Progenitor cell of endocrine pancreas (in vitro differentiated cells): ENCODE data around the gene FAM174B. TPM values are rescaled to one million over a fixed set of nuclear protein-coding genes. Genes with fewer than 3 reads are reported as not detected.

ENCODE experiments used
- DNase-seq: peaks from one replicate; pipeline ENCODE4 v3.0.0; 2021; ENCODE audit warnings: low spot score; ENCODE audit not compliant: unreplicated experiment
- H3K27ac Mint-ChIP-seq: 2 replicates; pipeline ENCODE4 v1.8.0; 2021; ENCODE audit warnings: mild to moderate bottlenecking, moderate library complexity, mixed read lengths
- H3K27me3 Mint-ChIP-seq: 2 replicates; pipeline ENCODE4 v1.8.0; 2021; ENCODE audit warnings: mixed read lengths
- H3K36me3 Mint-ChIP-seq: 2 replicates; pipeline ENCODE4 v1.8.0; 2022; ENCODE audit warnings: mixed read lengths; ENCODE audit not compliant: insufficient read depth
- H3K4me1 Mint-ChIP-seq: 2 replicates; pipeline ENCODE4 v1.8.0; 2021; ENCODE audit warnings: low read depth, mixed read lengths
- H3K4me3 Mint-ChIP-seq: 2 replicates; pipeline ENCODE4 v1.8.0; 2021; ENCODE audit warnings: low read depth, mild to moderate bottlenecking, moderate library complexity, mixed read lengths
- H3K9me3 Mint-ChIP-seq: 2 replicates; pipeline ENCODE4 v1.8.0; 2021; ENCODE audit warnings: low read depth, mixed read lengths
- CTCF ChIP-seq: fragments of 200-600 bp; sonication (generic); IDR thresholded peaks from one replicate; pipeline ENCODE4 v1.5.0; 2021; ENCODE audit warnings: antibody characterized with exemption, mild to moderate bottlenecking; ENCODE audit not compliant: unreplicated experiment
- total RNA-seq: library from RNA; stranded (reverse); gene quantifications from 2 replicates; pipeline ENCODE4 v1.2.1, GENCODE V29; 2021

Gene FAM174B
- total RNA-seq, 1 donor from 2014 or later: 37.0 TPM

- Mint-ChIP-seq H3K4me3 (no peak overlapping the region), H3K9me3 (peaks cover 4% of the 10 kb centered on the region), H3K4me1 (peaks cover 17% of the 10 kb centered on the region), H3K27ac (peak overlapping the region; percentile 50), H3K27me3 (peaks cover 11% of the 10 kb centered on the region), H3K36me3 (peaks cover 8% of the 10 kb centered on the region)
- TF ChIP-seq CTCF: no peak
- no peak for DNase-seq
These were observed 2.2 kb downstream of the FAM174B start for GRCh38 chr15:92653366-92653765.

DNA sequence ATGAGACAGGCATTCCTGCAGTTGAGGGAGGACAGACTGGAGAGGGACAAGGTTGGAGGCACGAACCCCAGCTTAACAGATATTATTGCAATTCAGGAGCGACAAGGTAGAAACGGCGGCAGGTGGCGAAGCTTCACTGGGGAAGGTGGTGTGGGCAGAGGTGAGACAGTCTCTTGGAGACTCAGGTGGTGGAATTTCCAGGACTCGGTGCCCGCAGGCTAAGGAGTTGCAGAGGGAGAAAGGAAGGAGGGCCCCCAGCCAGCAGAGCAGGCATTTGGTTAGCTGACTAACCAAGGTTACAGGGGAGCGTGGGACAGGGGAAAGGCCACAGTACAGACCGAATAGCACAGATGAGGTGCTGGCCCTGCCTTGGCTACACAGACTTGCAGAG, 3.0 kb downstream of the FAM174B start:
- peaks cover 4% of the 10 kb centered on the region for H3K9me3 Mint-ChIP-seq
- peaks cover 20% of the 10 kb centered on the region for H3K4me1 Mint-ChIP-seq
- no peak overlapping the region for H3K4me3 Mint-ChIP-seq
- TF ChIP-seq CTCF: no peak
- H3K36me3 Mint-ChIP-seq: peaks cover 9% of the 10 kb centered on the region
- no peak overlapping the region for H3K27ac Mint-ChIP-seq
- peaks cover 11% of the 10 kb centered on the region for H3K27me3 Mint-ChIP-seq
- no peak for DNase-seq

GRCh38 chr15:92651877-92652575, 3.5 kb downstream of the FAM174B start:
- H3K4me3 Mint-ChIP-seq: no peak overlapping the region
- H3K4me1 Mint-ChIP-seq: peaks cover 23% of the 10 kb centered on the region
- DNase-seq: no peak
- H3K27me3 Mint-ChIP-seq: peaks cover 10% of the 10 kb centered on the region
- no peak overlapping the region for H3K27ac Mint-ChIP-seq
- no peak for TF ChIP-seq CTCF
- peaks cover 11% of the 10 kb centered on the region for H3K36me3 Mint-ChIP-seq
- H3K9me3 Mint-ChIP-seq: peaks cover 7% of the 10 kb centered on the region

DNA sequence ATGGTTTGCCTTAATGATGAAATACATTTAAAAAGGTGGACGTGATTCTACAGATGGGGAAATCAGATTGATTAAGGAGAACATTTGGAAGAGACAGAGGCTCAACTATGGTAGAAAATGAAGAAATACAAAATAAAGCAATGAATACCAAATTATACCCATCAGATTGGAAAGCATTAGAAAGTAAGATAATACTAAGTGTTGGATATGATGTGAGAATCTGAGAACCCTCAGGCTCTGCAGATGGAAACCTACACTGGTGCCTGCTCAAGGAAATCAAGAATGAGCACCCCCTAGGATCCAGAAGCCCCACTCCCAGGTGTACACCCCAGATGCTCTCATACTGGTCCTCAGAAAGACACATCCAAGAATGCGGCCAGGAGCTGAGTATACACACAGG, 4.6 kb downstream of the FAM174B start:
- no peak overlapping the region for H3K27ac Mint-ChIP-seq
- H3K4me3 Mint-ChIP-seq: no peak overlapping the region
- peaks cover 12% of the 10 kb centered on the region for H3K9me3 Mint-ChIP-seq
- DNase-seq: no peak
- H3K36me3 Mint-ChIP-seq: peaks cover 11% of the 10 kb centered on the region
- peaks cover 1% of the 10 kb centered on the region for H3K27me3 Mint-ChIP-seq
- peaks cover 31% of the 10 kb centered on the region for H3K4me1 Mint-ChIP-seq
- no peak for TF ChIP-seq CTCF

- peak overlapping the region; percentile 18 for H3K27ac Mint-ChIP-seq
- peaks cover 12% of the 10 kb centered on the region for H3K9me3 Mint-ChIP-seq
- no peak overlapping the region for H3K4me3 Mint-ChIP-seq
- H3K4me1 Mint-ChIP-seq: peaks cover 37% of the 10 kb centered on the region
- H3K36me3 Mint-ChIP-seq: peaks cover 11% of the 10 kb centered on the region
- no peaks in the 10 kb centered on the region for H3K27me3 Mint-ChIP-seq
- TF ChIP-seq CTCF: no peak
- DNase-seq: no peak
These were observed 5.3 kb downstream of the FAM174B start for GRCh38 chr15:92650256-92650655.
